Measurements from ENCODE around the gene SPN. TPM values are rescaled to one million over a fixed set of nuclear protein-coding genes. Genes with fewer than 3 reads are reported as not detected.
"Not testable (repeated sequence)": the region's sequence is repeated elsewhere in the genome, so short reads cannot be mapped to it uniquely, and the experiment has no call there.

SPN gene
- total RNA-seq, 1 experiment from 2014 or later: not detected

DNA sequence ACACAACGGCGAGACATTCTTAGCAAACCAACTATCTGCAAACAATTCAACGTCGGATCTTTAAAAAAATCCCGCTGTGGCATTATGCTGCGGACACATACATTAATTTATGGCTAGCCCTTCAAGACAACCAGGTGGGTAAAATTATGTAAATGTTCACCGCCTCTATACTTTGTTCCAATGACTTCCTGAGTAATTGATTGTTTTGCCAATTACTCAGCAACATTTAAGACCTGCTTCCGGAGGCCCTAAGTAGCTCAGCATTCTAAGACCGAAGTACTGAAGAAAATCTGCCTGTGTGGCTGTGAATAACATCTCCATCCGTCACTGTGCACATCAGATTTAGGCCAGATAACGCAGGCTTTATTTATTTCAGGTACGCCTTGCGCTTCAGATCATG lies 39.2 kb downstream of the SPN start:
- ChIA-PET CTCF (interaction anchor here (0.7 kb wide), 1 partner anchor 12 kb away, joined by 7 read pairs; no protein-coding TSS in a partner anchor), POLR2A (no interaction called here)
- Histone ChIP-seq H3K9me3 (no peaks in the 10 kb centered on the region), H3K36me3 (ENCODE audit: control insufficient read depth, insufficient read depth, low read length) (no peaks in the 10 kb centered on the region), H3K4me3 (ENCODE audit: low read depth, low read length) (no peak overlapping the region), H3K4me1 (0 out of 2 replicates have a peak, but pooled peaks cover 2% of the 10 kb centered on the region), H3K27me3 (replicated peaks; ENCODE audit: control insufficient read depth, insufficient read depth, low read length) (no peaks in the 10 kb centered on the region)
- TF ChIP-seq, protein P1, sequence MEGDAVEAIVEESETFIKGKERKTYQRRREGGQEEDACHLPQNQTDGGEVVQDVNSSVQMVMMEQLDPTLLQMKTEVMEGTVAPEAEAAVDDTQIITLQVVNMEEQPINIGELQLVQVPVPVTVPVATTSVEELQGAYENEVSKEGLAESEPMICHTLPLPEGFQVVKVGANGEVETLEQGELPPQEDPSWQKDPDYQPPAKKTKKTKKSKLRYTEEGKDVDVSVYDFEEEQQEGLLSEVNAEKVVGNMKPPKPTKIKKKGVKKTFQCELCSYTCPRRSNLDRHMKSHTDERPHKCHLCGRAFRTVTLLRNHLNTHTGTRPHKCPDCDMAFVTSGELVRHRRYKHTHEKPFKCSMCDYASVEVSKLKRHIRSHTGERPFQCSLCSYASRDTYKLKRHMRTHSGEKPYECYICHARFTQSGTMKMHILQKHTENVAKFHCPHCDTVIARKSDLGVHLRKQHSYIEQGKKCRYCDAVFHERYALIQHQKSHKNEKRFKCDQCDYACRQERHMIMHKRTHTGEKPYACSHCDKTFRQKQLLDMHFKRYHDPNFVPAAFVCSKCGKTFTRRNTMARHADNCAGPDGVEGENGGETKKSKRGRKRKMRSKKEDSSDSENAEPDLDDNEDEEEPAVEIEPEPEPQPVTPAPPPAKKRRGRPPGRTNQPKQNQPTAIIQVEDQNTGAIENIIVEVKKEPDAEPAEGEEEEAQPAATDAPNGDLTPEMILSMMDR (IDR thresholded peaks at IDR 0.05; ENCODE audit: insufficient read depth in 1 of 2, low read depth in 1 of 2, low read length in 1 of 2, severe bottlenecking in 1 of 2, unreplicated experiment in 1 of 2): no peak
- DNase-seq: no peak
- intact Hi-C loops (cut with micrococcal nuclease; ENCODE audit: unreplicated experiment): loop anchor here (5.0 kb wide), 1 partner anchor 105 kb away; the partner anchor contains the start of gene MAZ
- Mint-ChIP-seq H3K27ac (ENCODE audit: unreplicated experiment) (no peak overlapping the region), H3K4me3 (ENCODE audit: unreplicated experiment) (no peak overlapping the region), H3K4me1 (ENCODE audit: low read depth, unreplicated experiment) (no peaks in the 10 kb centered on the region), H3K36me3 (ENCODE audit: insufficient read depth, unreplicated experiment) (peaks cover 31% of the 10 kb centered on the region), H3K9me3 (ENCODE audit: unreplicated experiment) (no peaks in the 10 kb centered on the region), H3K27me3 (ENCODE audit: insufficient read depth, unreplicated experiment) (no peaks in the 10 kb centered on the region)
- no TSS peak for BruUV-seq (replicated peaks)

DNA sequence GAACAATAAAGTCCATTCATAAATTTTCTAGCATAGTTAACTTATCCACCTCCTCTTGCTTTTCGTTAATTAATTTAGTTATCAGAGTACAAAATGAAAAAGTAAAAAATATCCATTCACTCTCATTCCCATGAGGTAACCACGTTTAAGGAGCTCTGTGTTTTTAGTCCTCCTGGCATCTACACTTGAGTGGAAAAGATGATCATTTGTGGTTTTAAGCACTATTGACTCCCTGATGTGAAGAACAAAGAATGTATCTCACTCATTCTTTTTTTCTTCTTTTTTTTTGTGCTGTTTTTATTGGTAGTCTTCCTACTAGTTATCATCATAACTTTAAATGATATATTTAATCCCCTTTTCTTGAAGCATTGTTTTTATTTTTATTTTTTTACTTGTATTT lies 42.0 kb downstream of the SPN start:
- no peaks in the 10 kb centered on the region for H3K9me3 Mint-ChIP-seq (ENCODE audit: unreplicated experiment)
- TF ChIP-seq, protein P1 (IDR thresholded peaks at IDR 0.05; ENCODE audit: insufficient read depth in 1 of 2, low read depth in 1 of 2, low read length in 1 of 2, severe bottlenecking in 1 of 2, unreplicated experiment in 1 of 2): no peak
- intact Hi-C loops (cut with micrococcal nuclease; ENCODE audit: unreplicated experiment): no loop called here
- H3K4me3 ChIP-seq (ENCODE audit: low read depth, low read length): no peak overlapping the region
- BruUV-seq (replicated peaks): no TSS peak
- no peaks in the 10 kb centered on the region for H3K27me3 ChIP-seq (replicated peaks; ENCODE audit: control insufficient read depth, insufficient read depth, low read length)
- no peaks in the 10 kb centered on the region; the same call in 1 of the 2 replicates for H3K4me1 ChIP-seq
- no peak overlapping the region for H3K27ac Mint-ChIP-seq (ENCODE audit: unreplicated experiment)
- H3K36me3 ChIP-seq (ENCODE audit: control insufficient read depth, insufficient read depth, low read length): no peaks in the 10 kb centered on the region
- no peak for DNase-seq
- no peak overlapping the region for H3K4me3 Mint-ChIP-seq (ENCODE audit: unreplicated experiment)
- no peaks in the 10 kb centered on the region for H3K27me3 Mint-ChIP-seq (ENCODE audit: insufficient read depth, unreplicated experiment)
- peaks cover 5% of the 10 kb centered on the region for H3K4me1 Mint-ChIP-seq (ENCODE audit: low read depth, unreplicated experiment)
- peaks cover 11% of the 10 kb centered on the region for H3K36me3 Mint-ChIP-seq (ENCODE audit: insufficient read depth, unreplicated experiment)
- no peaks in the 10 kb centered on the region for H3K9me3 ChIP-seq
- POLR2A ChIA-PET: no interaction called here
- CTCF ChIA-PET: no interaction called here

DNA sequence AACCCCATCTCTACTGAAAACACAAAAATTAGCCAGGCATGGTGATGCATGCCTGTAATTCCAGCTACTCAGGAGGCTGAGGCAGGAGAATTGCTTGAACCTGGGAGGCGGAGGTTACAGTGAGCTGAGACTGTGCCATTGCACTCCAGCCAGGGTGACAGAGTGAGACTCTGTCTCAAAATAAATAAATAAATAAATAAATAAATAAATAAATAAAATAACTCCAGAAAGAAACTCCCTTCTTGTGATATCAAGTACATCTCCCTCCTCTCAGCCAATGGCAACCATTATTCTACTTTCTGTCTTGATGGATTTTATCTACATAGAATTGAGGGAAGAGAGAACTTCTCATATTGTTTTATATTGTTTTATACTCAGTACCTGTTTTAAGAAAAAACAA lies 44.1 kb downstream of the SPN start:
- H3K9me3 ChIP-seq; H3K36me3 ChIP-seq (ENCODE audit: control insufficient read depth, insufficient read depth, low read length); H3K4me3 Mint-ChIP-seq (ENCODE audit: unreplicated experiment); DNase-seq; H3K27me3 Mint-ChIP-seq (ENCODE audit: insufficient read depth, unreplicated experiment); H3K4me3 ChIP-seq (ENCODE audit: low read depth, low read length); intact Hi-C loops (cut with micrococcal nuclease; ENCODE audit: unreplicated experiment); POLR2A ChIA-PET; H3K27me3 ChIP-seq (replicated peaks; ENCODE audit: control insufficient read depth, insufficient read depth, low read length); H3K4me1 ChIP-seq; H3K27ac Mint-ChIP-seq (ENCODE audit: unreplicated experiment); CTCF ChIA-PET; BruUV-seq (replicated peaks); H3K9me3 Mint-ChIP-seq (ENCODE audit: unreplicated experiment); H3K36me3 Mint-ChIP-seq (ENCODE audit: insufficient read depth, unreplicated experiment): not testable (repeated sequence)
- peaks cover 14% of the 10 kb centered on the region for H3K4me1 Mint-ChIP-seq (ENCODE audit: low read depth, unreplicated experiment)
